H1 (cell line): ENCODE measurements around the gene PIF1. TPM values are rescaled to one million over a fixed set of nuclear protein-coding genes. Genes with fewer than 3 reads are reported as not detected.
A peak's percentile ranks its signal among the peaks of the same experiment; 100 is the strongest.

Experiments used
- CTCF ChIA-PET: fragments of 300-600 bp; sonication (Branson Sonifier 250); formaldehyde crosslinking; loops from one replicate; lab custom pipeline; 2021; ENCODE audit not compliant: partially characterized antibody; lab: Charles Lee
- POLR2A ChIA-PET: fragments of 300-600 bp; sonication (Branson Sonifier 250); formaldehyde crosslinking; loops from one replicate; lab custom pipeline; 2021; ENCODE audit warnings: inconsistent platforms; ENCODE audit not compliant: partially characterized antibody; lab: Charles Lee
- DNase-seq, 2 experiments: peaks; one replicate each; pipeline versions ENCODE4 v3.0.0 to v3.0.0-alpha.2; 2010 to 2022; ENCODE audit warnings: low spot score in 2 of 2, low read depth in 1 of 2, mixed read lengths in 1 of 2
- FAIRE-seq: peaks from 2 replicates; lab custom pipeline; 2011; peaks lifted over from hg19 to GRCh38; lab: Jason Lieb, UNC
- H2AFZ ChIP-seq: 2 replicates; pipeline ENCODE4 v1.8.1; 2012; ENCODE audit warnings: low read length, inconsistent platforms
- H2AK5ac ChIP-seq: 2 replicates; pipeline ENCODE4 v1.6.1; 2013; ENCODE audit warnings: low read depth, low read length
- H2BK120ac ChIP-seq: replicated peaks from 2 replicates; pipeline ENCODE3; 2013; ENCODE audit warnings: low read depth, low read length, inconsistent platforms
- H2BK12ac ChIP-seq: 2 replicates; pipeline ENCODE4 v1.6.1; 2013; ENCODE audit warnings: low read depth, low read length
- H2BK15ac ChIP-seq: 2 replicates; pipeline ENCODE4 v1.6.1; 2013; ENCODE audit warnings: low read length
- H2BK20ac ChIP-seq: 2 replicates; pipeline ENCODE4 v1.6.1; 2013; ENCODE audit warnings: low read length
- H2BK5ac ChIP-seq: 2 replicates; pipeline ENCODE4 v1.6.1; 2013; ENCODE audit warnings: low read depth, low read length
- H3K14ac ChIP-seq: 2 replicates; pipeline ENCODE4 v1.6.1; 2013; ENCODE audit warnings: inconsistent platforms; ENCODE audit not compliant: insufficient read length
- H3K18ac ChIP-seq: 2 replicates; pipeline ENCODE4 v1.6.1; 2013; ENCODE audit warnings: low read length; ENCODE audit errors: extremely low read depth
- H3K23ac ChIP-seq: 2 replicates; pipeline ENCODE4 v1.6.1; 2013; ENCODE audit warnings: inconsistent platforms; ENCODE audit not compliant: insufficient read length
- H3K23me2 ChIP-seq: 2 replicates; pipeline ENCODE4 v1.6.1; 2013; ENCODE audit warnings: low read depth, low read length
- H3K27ac ChIP-seq: 2 replicates; pipeline ENCODE4 v1.6.1; 2011; ENCODE audit warnings: low read depth, low read length, inconsistent platforms
- H3K27me3 ChIP-seq, 4 experiments: replicated peaks in 1 of 4; 1 replicate in 1 of 4; 2 replicates in 3 of 4; pipeline versions ENCODE4 v1.6.1 to v1.8.1; 2011 to 2013; ENCODE audit warnings: low read length in 3 of 4, mild to moderate bottlenecking in 3 of 4, inconsistent platforms in 2 of 4, mixed read lengths in 2 of 4, moderate library complexity in 1 of 4; ENCODE audit not compliant: control insufficient read depth in 3 of 4, insufficient read depth in 3 of 4; ENCODE audit errors: extremely low read depth in 1 of 4
- H3K36me3 ChIP-seq, 4 experiments: 2 replicates each; pipeline versions ENCODE4 v1.6.1 to v1.8.1; 2011 to 2013; ENCODE audit warnings: mild to moderate bottlenecking in 4 of 4, low read length in 3 of 4, moderate library complexity in 2 of 4, control low read depth in 1 of 4, inconsistent platforms in 1 of 4; ENCODE audit not compliant: insufficient read depth in 4 of 4, control insufficient read depth in 2 of 4
- H3K4ac ChIP-seq: replicated peaks from 2 replicates; pipeline ENCODE3; 2013; ENCODE audit warnings: low read length, low read depth, mixed read lengths, inconsistent platforms; ENCODE audit not compliant: insufficient read length
- H3K4me1 ChIP-seq, 4 experiments: replicated peaks in 1 of 4; 1 replicate in 1 of 4; 2 replicates in 3 of 4; pipeline versions ENCODE4 v1.6.1 to v1.8.1; 2011 to 2013; ENCODE audit warnings: low read length in 3 of 4, inconsistent platforms in 2 of 4, mixed read lengths in 1 of 4; ENCODE audit not compliant: insufficient read depth in 4 of 4, control insufficient read depth in 3 of 4
- H3K4me2 ChIP-seq, 2 experiments: 2 replicates each; pipeline versions ENCODE4 v1.6.1 to v1.8.1; 2011 to 2013; ENCODE audit warnings: low read depth in 2 of 2, low read length in 2 of 2, control low read depth in 1 of 2, inconsistent platforms in 1 of 2, mild to moderate bottlenecking in 1 of 2; ENCODE audit not compliant: insufficient read depth in 1 of 2
- H3K4me3 ChIP-seq, 4 experiments: fragments of 200-600, 300-600 bp in 1 of 4; sonication (generic), shearing (Covaris generic), sonication (Bioruptor Twin) in 1 of 4; 2 replicates each; pipeline versions ENCODE4 v1.5.1 to v1.8.1; 2011 to 2016; ENCODE audit warnings: low read length in 4 of 4, low read depth in 3 of 4, control low read depth in 2 of 4, inconsistent platforms in 2 of 4, mild to moderate bottlenecking in 2 of 4, mixed read lengths in 1 of 4, moderate library complexity in 1 of 4; ENCODE audit not compliant: insufficient read depth in 2 of 4; ENCODE audit errors: extremely low read depth in 1 of 4
- H3K56ac ChIP-seq: replicated peaks from 2 replicates; pipeline ENCODE3; 2013; ENCODE audit warnings: low read depth, mild to moderate bottlenecking, mixed read lengths, low read length, inconsistent platforms; ENCODE audit not compliant: insufficient read length
- H3K79me1 ChIP-seq: 2 replicates; pipeline ENCODE4 v1.6.1; 2013; ENCODE audit warnings: low read depth, low read length, control low read depth
- H3K79me2 ChIP-seq, 2 experiments: 2 replicates each; pipeline versions ENCODE4 v1.6.1 to v1.8.1; 2012 to 2013; ENCODE audit warnings: low read length in 2 of 2, mild to moderate bottlenecking in 2 of 2, inconsistent platforms in 1 of 2; ENCODE audit not compliant: insufficient read depth in 2 of 2, control insufficient read depth in 1 of 2
- H3K9ac ChIP-seq, 4 experiments: replicated peaks in 1 of 4; 1 replicate in 1 of 4; 2 replicates in 3 of 4; pipeline versions ENCODE4 v1.6.1 to v1.8.1; 2011 to 2013; ENCODE audit warnings: low read depth in 3 of 4, low read length in 3 of 4, control low read depth in 2 of 4, mild to moderate bottlenecking in 2 of 4, moderate library complexity in 2 of 4, inconsistent platforms in 1 of 4; ENCODE audit errors: extremely low read depth in 1 of 4
- H3K9me3 ChIP-seq, 2 experiments: 2 replicates each; pipeline versions ENCODE4 v1.6.1 to v1.8.1; 2012 to 2013; ENCODE audit warnings: mild to moderate bottlenecking in 2 of 2, moderate library complexity in 2 of 2, control low read depth in 1 of 2, inconsistent platforms in 1 of 2, low read depth in 1 of 2, low read length in 1 of 2, mixed read lengths in 1 of 2; ENCODE audit not compliant: insufficient read depth in 2 of 2
- H4K20me1 ChIP-seq, 2 experiments: replicated peaks in 1 of 2; 2 replicates each; pipeline versions ENCODE3 to v1.8.1; 2011 to 2013; ENCODE audit warnings: inconsistent platforms in 2 of 2, low read length in 2 of 2, mild to moderate bottlenecking in 1 of 2; ENCODE audit not compliant: insufficient read depth in 2 of 2, control insufficient read depth in 1 of 2
- H4K5ac ChIP-seq: 2 replicates; pipeline ENCODE4 v1.6.1; 2013; ENCODE audit warnings: low read length, low read depth, mixed read lengths, inconsistent platforms; ENCODE audit not compliant: insufficient read length
- H4K8ac ChIP-seq: 2 replicates; pipeline ENCODE4 v1.8.0; 2013; ENCODE audit warnings: mild to moderate bottlenecking, moderate library complexity, low read length, inconsistent platforms; ENCODE audit not compliant: insufficient read depth; ENCODE audit errors: extremely low read depth
- H4K91ac ChIP-seq: replicated peaks from 2 replicates; pipeline ENCODE3; 2013; ENCODE audit warnings: low read length, mixed read lengths, inconsistent platforms; ENCODE audit not compliant: insufficient read length
- ASH2L ChIP-seq: fragments of 200-600, 300-600 bp; sonication (generic); IDR thresholded peaks from one replicate; pipeline ENCODE4 v1.7.1; 2017; ENCODE audit warnings: low read length
- ATF3 ChIP-seq: IDR thresholded peaks from 2 replicates; pipeline ENCODE4 v1.6.1; 2011; ENCODE audit warnings: low read depth, mild to moderate bottlenecking, low read length; ENCODE audit not compliant: insufficient read depth
- CBX8 ChIP-seq: fragments of 300-800, 300-1000 bp; sonication (generic); IDR thresholded peaks from 2 replicates; pipeline ENCODE4 v1.7.1; 2016; ENCODE audit warnings: low read depth, low read length, borderline replicate concordance
- JUN ChIP-seq: IDR thresholded peaks from 2 replicates; pipeline ENCODE4 v1.6.1; 2011; ENCODE audit warnings: low read depth, mild to moderate bottlenecking, improper control_type of control experiment, low read length
- MAX ChIP-seq: IDR thresholded peaks from 2 replicates; pipeline ENCODE4 v1.6.1; 2012; ENCODE audit warnings: inconsistent platforms
- POLR2A ChIP-seq, 2 experiments: IDR thresholded peaks; 1 replicate in 1 of 2; 2 replicates in 1 of 2; pipeline ENCODE4 v1.6.1; 2011; ENCODE audit warnings: low read depth in 2 of 2, low read length in 2 of 2, mild to moderate bottlenecking in 2 of 2; ENCODE audit errors: control extremely low read depth in 1 of 2
- POLR2AphosphoS5 ChIP-seq: IDR thresholded peaks from 2 replicates; pipeline ENCODE4 v1.6.1; 2011; ENCODE audit warnings: low read depth, low read length
- RXRA ChIP-seq: IDR thresholded peaks from 2 replicates; pipeline ENCODE4 v1.6.1; 2011; ENCODE audit warnings: low read depth, mild to moderate bottlenecking, low read length, moderate library complexity; ENCODE audit not compliant: insufficient read depth
- SP4 ChIP-seq: IDR thresholded peaks from 2 replicates; pipeline ENCODE4 v1.6.1; 2012; ENCODE audit warnings: low read length, inconsistent platforms
- SUZ12 ChIP-seq: fragments of 200-600 bp; sonication (generic); IDR thresholded peaks from 2 replicates; pipeline ENCODE4 v1.6.1; 2012; ENCODE audit warnings: mild to moderate bottlenecking, inconsistent platforms, low read length, moderate library complexity, mixed read lengths
- TAF7 ChIP-seq: optimal IDR thresholded peaks from 2 replicates; pipeline ENCODE3; 2011; ENCODE audit warnings: low read depth, mild to moderate bottlenecking, inconsistent platforms, low read length, moderate library complexity, borderline replicate concordance
- WGBS, 2 experiments: shearing (Covaris generic) in 1 of 2; methylation state at CpG; one replicate each; pipeline versions ENCODE4 v1.1.6 to v1.1.7; 2013 to 2015; ENCODE audit warnings: low lambda C conversion rate in 2 of 2, mixed read lengths in 2 of 2, inconsistent platforms in 1 of 2, low coverage in 1 of 2, missing lambda C conversion rate in 1 of 2; ENCODE audit not compliant: insufficient replicate concordance in 2 of 2, insufficient coverage in 1 of 2, insufficient read length in 1 of 2; ENCODE audit errors: extremely low coverage in 1 of 2, missing lambda C conversion rate in 1 of 2; 5-methylcytosine and 5-hydroxymethylcytosine counted together
- polyA plus RNA-seq, 7 experiments: library from polyadenylated mRNA; depleted of rRNA in 3 of 7; stranded (reverse) in 5 of 7; unstranded in 2 of 7; fragments of >200 nt in 5 of 7; fragments of 200-250 nt in 2 of 7; gene quantifications; 1 replicate in 5 of 7; 2 replicates in 1 of 7; 4 replicates in 1 of 7; pipeline versions ENCODE4 v1.2.1 to v1.2.3, GENCODE V29; 2011 to 2013; ENCODE audit warnings: missing spikeins in 2 of 7, mixed read lengths in 2 of 7
- total RNA-seq: library from RNA; stranded (reverse); fragmentation: NEBNext Ultra II Directional; extraction: Animal tissue kit (Norgen Biotek cat#: 25700); gene quantifications from 2 replicates; pipeline ENCODE4 v1.2.1, GENCODE V29; 2021

PIF1 gene
- total and polyA plus RNA-seq, 2 of the 8 experiments (the other 6 are each of a cell fraction or from before 2014, with no cell fraction given) = 73.3 to 138 TPM

GRCh38 chr15:64841344-64842095 lies 16.1 kb upstream of the PIF1 start, which contains the start of gene PLEKHO2:
Gene PLEKHO2 (plus strand): TSS chr15:64841915. CDS start chr15:64842017, 102 bp downstream.
- peak within 1 kb of the TSS; percentile 91 for H4K5ac ChIP-seq
- peak within 1 kb of the TSS; percentile 59; the same call in 1 of the 2 replicates for H3K27ac ChIP-seq
- peak within 1 kb of the TSS; percentile 83 for H2BK5ac ChIP-seq
- WGBS, 2 experiments = 0% methylated on average over 3 of the region's 75 CpGs; no CpG with 5 or more reads in 1 of the 2 experiments
- H3K4me3 ChIP-seq = peak within 1 kb of the TSS; percentile 90 to 99 (median 92)
- peak within 1 kb of the TSS; percentile 71 for H3K4ac ChIP-seq
- no peak within 1 kb of the TSS for H3K23ac ChIP-seq
- no peaks in the 10 kb centered on the region for H3K27me3 ChIP-seq
- H4K8ac ChIP-seq = peak within 1 kb of the TSS; percentile 86
- no peak for FAIRE-seq
- H4K20me1 ChIP-seq = peaks cover 10 to 22% of the 10 kb centered on the region in 2 experiments
- H3K4me2 ChIP-seq = peak within 1 kb of the TSS; percentile 97 to 98
- peak within 1 kb of the TSS; percentile 26 for H2BK120ac ChIP-seq
- peak within 1 kb of the TSS; percentile 66 to 82 (median 78) for H3K9ac ChIP-seq
- no peak within 1 kb of the TSS for H2AFZ ChIP-seq
- ChIA-PET CTCF (interaction anchor here (0.6 to 2.6 kb wide), 15 partner anchors 10 to 246 kb away, joined by 3 to 22 read pairs (median 4); partner anchors contain the start of gene ANKDD1A), POLR2A (interaction anchor here (0.6 to 17.0 kb wide), 23 partner anchors 9 to 155 kb away, joined by 3 to 381 read pairs (median 5); partner anchors contain the start of gene PIF1)
- H2BK20ac ChIP-seq = no peak within 1 kb of the TSS; the same call in 1 of the 2 replicates
- DNase-seq = peak; percentile 87 to 94
- H3K14ac ChIP-seq = no peak within 1 kb of the TSS
- no peaks in the 10 kb centered on the region for H3K9me3 ChIP-seq
- no peak within 1 kb of the TSS; the same call in 1 of the 2 replicates for H2BK15ac ChIP-seq
- H4K91ac ChIP-seq = peak within 1 kb of the TSS; percentile 36
- H3K18ac ChIP-seq = peak within 1 kb of the TSS; percentile 96
- H3K79me2 ChIP-seq = peaks cover 4 to 44% of the 10 kb centered on the region in 2 experiments
- peaks cover 15% of the 10 kb centered on the region for H3K23me2 ChIP-seq
- peak within 1 kb of the TSS; percentile 74 for H3K56ac ChIP-seq
- peaks cover 25% of the 10 kb centered on the region for H3K79me1 ChIP-seq
- peak within 1 kb of the TSS; percentile 61; the same call in 1 of the 2 replicates for H2AK5ac ChIP-seq
- peaks cover 13 to 25% (median 17%) of the 10 kb centered on the region in 4 experiments; a peak in 6 of 7 replicates for H3K4me1 ChIP-seq
- H2BK12ac ChIP-seq = peak within 1 kb of the TSS; percentile 90; the same call in 1 of the 2 replicates
- H3K36me3 ChIP-seq = no peaks in the 10 kb centered on the region
- no peak for TF ChIP-seq ASH2L
- TF ChIP-seq POLR2A (IDR thresholded peaks at IDR 0.05; ENCODE audit: control extremely low read depth in 1 of 2, low read depth in 2 of 2, low read length in 2 of 2) = peak; percentile 63 to 64
- peak; percentile 58; the same call in 1 of the 2 replicates for TF ChIP-seq POLR2AphosphoS5
- TF ChIP-seq MAX = peak; percentile 33
- TF ChIP-seq TAF7 = peak; percentile 91
- TF ChIP-seq ATF3 = no peak
- TF ChIP-seq SP4 = no peak
- TF ChIP-seq RXRA = no peak
- TF ChIP-seq JUN = no peak
- TF ChIP-seq CBX8 = no peak
- TF ChIP-seq SUZ12 = no peak
